Measurements from ENCODE around the gene EMX1. TPM values are rescaled to one million over a fixed set of nuclear protein-coding genes. Genes with fewer than 3 reads are reported as not detected.

Gene EMX1
- total and polyA plus RNA-seq, 2 of the 13 experiments (the other 11 are each of a cell fraction or from before 2014, with no cell fraction given) = 0.62 to 4.9 TPM

DNA sequence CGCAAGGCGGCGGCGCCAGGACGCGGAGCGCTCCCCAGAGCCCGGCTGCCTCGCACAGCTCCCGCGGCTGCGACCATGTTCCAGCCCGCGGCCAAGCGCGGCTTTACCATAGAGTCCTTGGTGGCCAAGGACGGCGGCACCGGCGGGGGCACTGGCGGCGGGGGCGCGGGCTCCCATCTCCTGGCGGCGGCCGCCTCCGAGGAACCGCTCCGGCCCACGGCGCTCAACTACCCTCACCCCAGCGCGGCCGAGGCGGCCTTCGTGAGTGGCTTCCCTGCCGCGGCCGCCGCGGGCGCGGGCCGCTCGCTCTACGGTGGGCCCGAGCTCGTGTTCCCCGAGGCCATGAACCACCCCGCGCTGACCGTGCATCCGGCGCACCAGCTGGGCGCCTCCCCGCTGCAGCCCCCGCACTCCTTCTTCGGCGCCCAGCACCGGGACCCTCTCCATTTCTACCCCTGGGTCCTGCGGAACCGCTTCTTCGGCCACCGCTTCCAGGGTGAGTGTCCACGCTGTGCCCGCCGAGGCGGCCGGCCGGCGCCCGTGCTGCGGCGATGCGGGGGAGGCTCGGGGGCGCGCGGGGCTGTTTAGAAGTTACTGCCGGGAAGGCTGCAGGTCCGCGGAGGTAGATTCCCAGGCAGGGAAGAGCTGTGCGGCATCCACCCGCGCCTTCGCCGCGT is 696 bp downstream of the EMX1 start (continued):
- TF ChIP-seq, protein P1, sequence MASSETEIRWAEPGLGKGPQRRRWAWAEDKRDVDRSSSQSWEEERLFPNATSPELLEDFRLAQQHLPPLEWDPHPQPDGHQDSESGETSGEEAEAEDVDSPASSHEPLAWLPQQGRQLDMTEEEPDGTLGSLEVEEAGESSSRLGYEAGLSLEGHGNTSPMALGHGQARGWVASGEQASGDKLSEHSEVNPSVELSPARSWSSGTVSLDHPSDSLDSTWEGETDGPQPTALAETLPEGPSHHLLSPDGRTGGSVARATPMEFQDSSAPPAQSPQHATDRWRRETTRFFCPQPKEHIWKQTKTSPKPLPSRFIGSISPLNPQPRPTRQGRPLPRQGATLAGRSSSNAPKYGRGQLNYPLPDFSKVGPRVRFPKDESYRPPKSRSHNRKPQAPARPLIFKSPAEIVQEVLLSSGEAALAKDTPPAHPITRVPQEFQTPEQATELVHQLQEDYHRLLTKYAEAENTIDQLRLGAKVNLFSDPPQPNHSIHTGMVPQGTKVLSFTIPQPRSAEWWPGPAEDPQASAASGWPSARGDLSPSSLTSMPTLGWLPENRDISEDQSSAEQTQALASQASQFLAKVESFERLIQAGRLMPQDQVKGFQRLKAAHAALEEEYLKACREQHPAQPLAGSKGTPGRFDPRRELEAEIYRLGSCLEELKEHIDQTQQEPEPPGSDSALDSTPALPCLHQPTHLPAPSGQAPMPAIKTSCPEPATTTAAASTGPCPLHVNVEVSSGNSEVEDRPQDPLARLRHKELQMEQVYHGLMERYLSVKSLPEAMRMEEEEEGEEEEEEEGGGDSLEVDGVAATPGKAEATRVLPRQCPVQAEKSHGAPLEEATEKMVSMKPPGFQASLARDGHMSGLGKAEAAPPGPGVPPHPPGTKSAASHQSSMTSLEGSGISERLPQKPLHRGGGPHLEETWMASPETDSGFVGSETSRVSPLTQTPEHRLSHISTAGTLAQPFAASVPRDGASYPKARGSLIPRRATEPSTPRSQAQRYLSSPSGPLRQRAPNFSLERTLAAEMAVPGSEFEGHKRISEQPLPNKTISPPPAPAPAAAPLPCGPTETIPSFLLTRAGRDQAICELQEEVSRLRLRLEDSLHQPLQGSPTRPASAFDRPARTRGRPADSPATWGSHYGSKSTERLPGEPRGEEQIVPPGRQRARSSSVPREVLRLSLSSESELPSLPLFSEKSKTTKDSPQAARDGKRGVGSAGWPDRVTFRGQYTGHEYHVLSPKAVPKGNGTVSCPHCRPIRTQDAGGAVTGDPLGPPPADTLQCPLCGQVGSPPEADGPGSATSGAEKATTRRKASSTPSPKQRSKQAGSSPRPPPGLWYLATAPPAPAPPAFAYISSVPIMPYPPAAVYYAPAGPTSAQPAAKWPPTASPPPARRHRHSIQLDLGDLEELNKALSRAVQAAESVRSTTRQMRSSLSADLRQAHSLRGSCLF (CRISPR knock-in tag; IDR thresholded peaks at IDR 0.05; ENCODE audit: borderline replicate concordance) = no peak
- TF ChIP-seq PRPF4 (IDR thresholded peaks at IDR 0.05; ENCODE audit: low read depth, low read length, poor library complexity, severe bottlenecking) = no peak
- TF ChIP-seq JUN (CRISPR knock-in tag; IDR thresholded peaks at IDR 0.05) = no peak
- TF ChIP-seq REXO4 (CRISPR knock-in tag; IDR thresholded peaks at IDR 0.05; ENCODE audit: borderline replicate concordance) = no peak; the same call in 1 of the 2 replicates
- TF ChIP-seq, protein P2, sequence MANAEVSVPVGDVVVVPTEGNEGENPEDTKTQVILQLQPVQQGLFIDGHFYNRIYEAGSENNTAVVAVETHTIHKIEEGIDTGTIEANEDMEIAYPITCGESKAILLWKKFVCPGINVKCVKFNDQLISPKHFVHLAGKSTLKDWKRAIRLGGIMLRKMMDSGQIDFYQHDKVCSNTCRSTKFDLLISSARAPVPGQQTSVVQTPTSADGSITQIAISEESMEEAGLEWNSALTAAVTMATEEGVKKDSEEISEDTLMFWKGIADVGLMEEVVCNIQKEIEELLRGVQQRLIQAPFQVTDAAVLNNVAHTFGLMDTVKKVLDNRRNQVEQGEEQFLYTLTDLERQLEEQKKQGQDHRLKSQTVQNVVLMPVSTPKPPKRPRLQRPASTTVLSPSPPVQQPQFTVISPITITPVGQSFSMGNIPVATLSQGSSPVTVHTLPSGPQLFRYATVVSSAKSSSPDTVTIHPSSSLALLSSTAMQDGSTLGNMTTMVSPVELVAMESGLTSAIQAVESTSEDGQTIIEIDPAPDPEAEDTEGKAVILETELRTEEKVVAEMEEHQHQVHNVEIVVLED (CRISPR knock-in tag; IDR thresholded peaks at IDR 0.05; ENCODE audit: borderline replicate concordance) = no peak
- TF ChIP-seq ZFP36 (IDR thresholded peaks at IDR 0.05; ENCODE audit: borderline replicate concordance, low read depth, low read length, partially characterized antibody) = no peak
- no peak for TF ChIP-seq ZNF329 (CRISPR knock-in tag; IDR thresholded peaks at IDR 0.05; ENCODE audit: low read depth)
- TF ChIP-seq ZNF224 (CRISPR knock-in tag; IDR thresholded peaks at IDR 0.05) = no peak
- TF ChIP-seq BORCS8-MEF2B (CRISPR knock-in tag; IDR thresholded peaks at IDR 0.05) = no peak
- no peak for TF ChIP-seq ZFP91 (CRISPR knock-in tag; IDR thresholded peaks at IDR 0.05; ENCODE audit: borderline replicate concordance)
- no peak for TF ChIP-seq ZNF253 (CRISPR knock-in tag; IDR thresholded peaks at IDR 0.05; ENCODE audit: borderline replicate concordance)
- TF ChIP-seq, protein P3, sequence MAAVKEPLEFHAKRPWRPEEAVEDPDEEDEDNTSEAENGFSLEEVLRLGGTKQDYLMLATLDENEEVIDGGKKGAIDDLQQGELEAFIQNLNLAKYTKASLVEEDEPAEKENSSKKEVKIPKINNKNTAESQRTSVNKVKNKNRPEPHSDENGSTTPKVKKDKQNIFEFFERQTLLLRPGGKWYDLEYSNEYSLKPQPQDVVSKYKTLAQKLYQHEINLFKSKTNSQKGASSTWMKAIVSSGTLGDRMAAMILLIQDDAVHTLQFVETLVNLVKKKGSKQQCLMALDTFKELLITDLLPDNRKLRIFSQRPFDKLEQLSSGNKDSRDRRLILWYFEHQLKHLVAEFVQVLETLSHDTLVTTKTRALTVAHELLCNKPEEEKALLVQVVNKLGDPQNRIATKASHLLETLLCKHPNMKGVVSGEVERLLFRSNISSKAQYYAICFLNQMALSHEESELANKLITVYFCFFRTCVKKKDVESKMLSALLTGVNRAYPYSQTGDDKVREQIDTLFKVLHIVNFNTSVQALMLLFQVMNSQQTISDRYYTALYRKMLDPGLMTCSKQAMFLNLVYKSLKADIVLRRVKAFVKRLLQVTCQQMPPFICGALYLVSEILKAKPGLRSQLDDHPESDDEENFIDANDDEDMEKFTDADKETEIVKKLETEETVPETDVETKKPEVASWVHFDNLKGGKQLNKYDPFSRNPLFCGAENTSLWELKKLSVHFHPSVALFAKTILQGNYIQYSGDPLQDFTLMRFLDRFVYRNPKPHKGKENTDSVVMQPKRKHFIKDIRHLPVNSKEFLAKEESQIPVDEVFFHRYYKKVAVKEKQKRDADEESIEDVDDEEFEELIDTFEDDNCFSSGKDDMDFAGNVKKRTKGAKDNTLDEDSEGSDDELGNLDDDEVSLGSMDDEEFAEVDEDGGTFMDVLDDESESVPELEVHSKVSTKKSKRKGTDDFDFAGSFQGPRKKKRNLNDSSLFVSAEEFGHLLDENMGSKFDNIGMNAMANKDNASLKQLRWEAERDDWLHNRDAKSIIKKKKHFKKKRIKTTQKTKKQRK (IDR thresholded peaks at IDR 0.05; ENCODE audit: low read length) = no peak
- TF ChIP-seq PCBP1 (IDR thresholded peaks at IDR 0.05; ENCODE audit: borderline replicate concordance, low read depth, low read length) = no peak
- no peak for TF ChIP-seq SP2 (CRISPR knock-in tag; IDR thresholded peaks at IDR 0.05)
- no peak for TF ChIP-seq MIER3 (CRISPR knock-in tag; IDR thresholded peaks at IDR 0.05; ENCODE audit: borderline replicate concordance)
- TF ChIP-seq CCDC6 (CRISPR knock-in tag; IDR thresholded peaks at IDR 0.05) = no peak
- peak; percentile 13; the same call in 1 of the 2 replicates for TF ChIP-seq SPEN (CRISPR knock-in tag; IDR thresholded peaks at IDR 0.05; ENCODE audit: low read depth)

Measured in HepG2 (cell line).